Measurements from ENCODE around the gene DNAL4. TPM values are rescaled to one million over a fixed set of nuclear protein-coding genes. Genes with fewer than 3 reads are reported as not detected.

DNAL4 gene
- total RNA-seq, 4 donors from 2014 or later = 9.3 to 15.2 (median 12.8) TPM

DNA sequence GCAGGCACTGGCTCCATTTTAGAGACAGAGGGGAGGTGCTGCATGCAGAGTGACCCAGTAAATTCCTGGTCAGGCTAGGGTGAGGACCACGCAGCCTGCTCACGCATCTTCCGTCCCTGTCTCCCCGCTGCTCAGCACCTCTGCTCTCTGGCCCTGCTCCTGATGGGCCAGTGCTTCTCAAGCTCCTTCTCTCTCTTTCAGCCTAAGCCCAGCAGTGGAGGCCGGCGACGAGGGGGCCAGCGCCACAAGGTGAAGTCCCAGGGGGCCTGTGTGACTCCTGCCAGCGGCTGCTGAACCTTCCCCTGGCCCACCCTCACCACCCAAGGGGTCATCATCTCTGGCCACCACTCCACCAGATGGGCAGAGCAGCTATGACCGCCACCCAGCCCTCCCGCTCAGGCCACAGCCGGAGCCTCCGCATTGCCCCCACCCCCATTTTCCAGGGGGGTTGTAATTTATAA is 63.5 kb downstream of the DNAL4 start:
- intact Hi-C loops (cut with DNase I) = no loop called here
- peaks cover 57 to 83% (median 79%) of the 10 kb centered on the region in 4 donors for H3K36me3 ChIP-seq
- H3K27me3 ChIP-seq = no peaks in the 10 kb centered on the region
- TF ChIP-seq, protein P1, sequence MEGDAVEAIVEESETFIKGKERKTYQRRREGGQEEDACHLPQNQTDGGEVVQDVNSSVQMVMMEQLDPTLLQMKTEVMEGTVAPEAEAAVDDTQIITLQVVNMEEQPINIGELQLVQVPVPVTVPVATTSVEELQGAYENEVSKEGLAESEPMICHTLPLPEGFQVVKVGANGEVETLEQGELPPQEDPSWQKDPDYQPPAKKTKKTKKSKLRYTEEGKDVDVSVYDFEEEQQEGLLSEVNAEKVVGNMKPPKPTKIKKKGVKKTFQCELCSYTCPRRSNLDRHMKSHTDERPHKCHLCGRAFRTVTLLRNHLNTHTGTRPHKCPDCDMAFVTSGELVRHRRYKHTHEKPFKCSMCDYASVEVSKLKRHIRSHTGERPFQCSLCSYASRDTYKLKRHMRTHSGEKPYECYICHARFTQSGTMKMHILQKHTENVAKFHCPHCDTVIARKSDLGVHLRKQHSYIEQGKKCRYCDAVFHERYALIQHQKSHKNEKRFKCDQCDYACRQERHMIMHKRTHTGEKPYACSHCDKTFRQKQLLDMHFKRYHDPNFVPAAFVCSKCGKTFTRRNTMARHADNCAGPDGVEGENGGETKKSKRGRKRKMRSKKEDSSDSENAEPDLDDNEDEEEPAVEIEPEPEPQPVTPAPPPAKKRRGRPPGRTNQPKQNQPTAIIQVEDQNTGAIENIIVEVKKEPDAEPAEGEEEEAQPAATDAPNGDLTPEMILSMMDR (IDR thresholded peaks at IDR 0.05) = no peak
- TF ChIP-seq EP300 (IDR thresholded peaks at IDR 0.05) = no peak
- TF ChIP-seq POLR2AphosphoS5 (IDR thresholded peaks at IDR 0.05) = no peak
- no peak for TF ChIP-seq POLR2A (IDR thresholded peaks at IDR 0.05; ENCODE audit: low read depth)
- 97% methylated on average over 10 of the region's 13 CpGs for WGBS
- H3K4me1 ChIP-seq = peaks cover 30 to 48% (median 42%) of the 10 kb centered on the region in 4 donors
- H3K27ac ChIP-seq (replicated peaks in 1 of 4) = no peak overlapping the region
- no peaks in the 10 kb centered on the region for H3K9me3 ChIP-seq
- H3K4me3 ChIP-seq = no peak overlapping the region
- no peak for DNase-seq (ENCODE audit: extremely low spot score)

DNA sequence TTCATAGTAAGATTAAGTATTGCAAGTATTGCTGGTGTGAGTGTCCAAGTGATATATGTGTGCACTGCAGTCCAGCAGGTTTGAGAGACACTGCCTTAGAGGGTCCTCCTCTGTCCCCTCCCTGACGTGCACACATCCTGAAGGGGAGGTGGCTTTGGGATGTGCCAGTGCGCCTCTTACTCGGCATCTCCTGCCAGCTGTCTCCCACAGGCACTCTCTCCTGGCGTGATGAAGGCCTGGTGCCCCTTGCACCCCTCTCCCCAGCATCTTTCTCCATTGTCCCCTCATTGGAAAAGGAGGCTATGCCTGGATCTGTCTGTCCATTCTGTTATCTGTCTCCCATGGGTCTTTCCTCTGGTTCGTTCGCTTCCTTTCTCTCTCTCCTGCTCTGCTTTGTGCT is 64.0 kb downstream of the DNAL4 start:
- TF ChIP-seq POLR2A (IDR thresholded peaks at IDR 0.05; ENCODE audit: low read depth) (no peak), POLR2AphosphoS5 (IDR thresholded peaks at IDR 0.05) (no peak), EP300 (IDR thresholded peaks at IDR 0.05) (no peak)
- TF ChIP-seq, protein P1 (IDR thresholded peaks at IDR 0.05) = no peak
- no peak for DNase-seq (ENCODE audit: extremely low spot score)
- intact Hi-C loops (cut with DNase I) = no loop called here
- H3K27ac ChIP-seq (replicated peaks in 1 of 4) = no peak overlapping the region
- 85% methylated on average over 6 of the region's 6 CpGs for WGBS
- H3K27me3 ChIP-seq = no peaks in the 10 kb centered on the region
- H3K4me1 ChIP-seq = peaks cover 30 to 43% (median 37%) of the 10 kb centered on the region in 4 donors
- no peak overlapping the region for H3K4me3 ChIP-seq
- no peaks in the 10 kb centered on the region for H3K9me3 ChIP-seq
- peaks cover 57 to 83% (median 78%) of the 10 kb centered on the region in 4 donors for H3K36me3 ChIP-seq

DNA sequence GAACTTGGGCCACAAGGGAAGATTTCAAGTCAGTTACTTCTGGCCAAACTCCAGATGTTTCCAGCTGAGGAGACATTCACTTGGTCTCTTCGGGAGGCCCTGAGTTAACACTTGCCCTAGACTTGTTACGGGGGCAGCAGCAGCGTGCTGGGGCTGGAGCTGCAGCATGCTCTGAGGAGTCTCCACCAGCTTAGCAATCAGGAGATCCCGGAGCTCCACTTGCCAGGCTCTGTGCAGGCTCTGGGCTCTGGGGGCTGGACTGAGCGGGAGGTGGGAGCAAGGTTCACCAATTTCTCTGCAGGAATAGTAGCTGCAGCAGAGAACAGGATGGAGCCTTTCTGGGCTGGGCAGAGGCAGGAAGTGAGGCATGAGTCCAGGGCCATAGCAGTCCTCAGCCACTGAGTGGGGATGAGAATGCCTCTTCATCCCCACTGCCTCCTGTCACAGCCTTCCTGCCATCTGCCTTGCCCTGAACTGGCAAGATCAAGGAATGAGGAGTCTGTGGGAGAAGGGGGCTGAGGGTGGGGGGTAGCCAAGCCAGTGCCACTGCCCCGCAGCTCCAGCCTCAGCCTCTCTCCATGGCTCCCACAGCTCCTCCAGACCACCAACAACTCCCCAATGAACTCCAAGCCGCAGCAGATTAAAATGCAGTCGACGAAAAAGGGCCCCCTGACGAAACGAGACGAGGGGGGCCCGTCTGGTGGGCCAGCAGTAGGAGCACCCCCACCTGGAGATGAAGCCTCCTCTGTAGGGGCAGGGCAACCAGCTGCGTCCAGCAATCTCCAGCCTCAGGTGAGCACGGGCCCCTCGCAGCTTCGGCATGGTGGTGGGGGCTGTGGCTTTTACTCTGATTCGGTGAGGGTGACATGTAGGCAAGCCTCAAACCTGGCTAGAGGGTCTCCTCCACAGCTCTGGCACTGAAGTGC is 64.8 kb downstream of the DNAL4 start:
- Histone ChIP-seq H3K27ac (replicated peaks in 1 of 4) (no peak overlapping the region), H3K36me3 (peaks cover 62 to 83% (median 80%) of the 10 kb centered on the region in 4 donors), H3K27me3 (no peaks in the 10 kb centered on the region), H3K4me1 (peaks cover 23 to 35% (median 29%) of the 10 kb centered on the region in 4 donors), H3K4me3 (no peak overlapping the region), H3K9me3 (no peaks in the 10 kb centered on the region)
- intact Hi-C loops (cut with DNase I) = no loop called here
- WGBS = 86% methylated on average over 9 of the region's 18 CpGs
- DNase-seq (ENCODE audit: extremely low spot score) = no peak
- TF ChIP-seq POLR2A (IDR thresholded peaks at IDR 0.05; ENCODE audit: low read depth) (no peak), POLR2AphosphoS5 (IDR thresholded peaks at IDR 0.05) (no peak)
- TF ChIP-seq, protein P1 (IDR thresholded peaks at IDR 0.05) = no peak

Small RNAs within 50 kb of the gene (small RNA-seq; reads per million reads assigned to genes)
- gene AL021707.8 = 0 reads per million in 3 donors

Other genes with a start within 250 kb of the DNAL4 start
- 1 to 10 TPM; 1.3 to 6.5 (median 1.6) TPM for gene DMC1, start 224.0 kb downstream of the DNAL4 start, total RNA-seq
- 1 to 10 TPM in 1 of 4 donors, under 1 TPM in 3; 0.33 to 2.9 (median 0.86) TPM for gene FAM227A, start 137.8 kb downstream of the DNAL4 start, total RNA-seq
- 10 to 100 TPM; 25.2 to 36.9 (median 33.9) TPM for gene CBY1, start 137.5 kb downstream of the DNAL4 start, total RNA-seq
- 10 to 100 TPM; 25.7 to 36.8 (median 32.2) TPM for gene TOMM22, start 112.2 kb downstream of the DNAL4 start, total RNA-seq
- gene JOSD1, start 93.2 kb downstream of the DNAL4 start, total RNA-seq = 10 to 100 TPM; 49.4 to 76.9 (median 59.4) TPM
- gene GTPBP1, start 88.2 kb downstream of the DNAL4 start, total RNA-seq = 10 to 100 TPM; 35.7 to 62.5 (median 50.6) TPM
- gene SUN2, start 38.1 kb downstream of the DNAL4 start, total RNA-seq = 100 to 1,000 TPM; 417 to 598 (median 449) TPM
- gene NPTXR, start 49.9 kb upstream of the DNAL4 start, total RNA-seq = 10 to 100 TPM in 1 of 4 donors, 1 to 10 TPM in 3; 8.2 to 15.0 (median 8.8) TPM
- gene CBX6, start 78.1 kb upstream of the DNAL4 start, total RNA-seq = 100 to 1,000 TPM in 3 of 4 donors, 10 to 100 TPM in 1; 73.7 to 172 (median 129) TPM
- gene APOBEC3A, start 163.5 kb upstream of the DNAL4 start, total RNA-seq = 1 to 10 TPM in 1 of 4 donors, under 1 TPM in 1, not detected in 2; 0.58 to 8.0 TPM
- under 1 TPM in 1 of 4 donors, not detected in 3; 0.50 TPM for gene APOBEC3B, start 188.2 kb upstream of the DNAL4 start, total RNA-seq
- gene APOBEC3C, start 220.1 kb upstream of the DNAL4 start, total RNA-seq = 10 to 100 TPM in 2 of 4 donors, 1 to 10 TPM in 2; 7.1 to 11.3 (median 8.8) TPM
- 1 to 10 TPM in 2 of 4 donors, under 1 TPM in 2; 0.66 to 3.4 (median 1.1) TPM for gene APOBEC3D, start 227.0 kb upstream of the DNAL4 start, total RNA-seq
- gene APOBEC3F, start 246.7 kb upstream of the DNAL4 start, total RNA-seq = 1 to 10 TPM; 2.8 to 5.0 (median 3.9) TPM

Measured in esophagus muscularis mucosa (tissue), 4 donors.